ENCODE measurements around the gene C19orf81.

Gene C19orf81

GRCh38 chr19:50678323-50678722, 29.1 kb downstream of the C19orf81 start:
- DNase-seq (ENCODE audit: low read depth in 1 of 2, low spot score in 1 of 2), result no peak

- peak; percentile 24 to 52 for DNase-seq (ENCODE audit: low read depth in 1 of 2, low spot score in 1 of 2)
These were observed 30.2 kb downstream of the C19orf81 start for GRCh38 chr19:50679177-50680125.

- DNase-seq (ENCODE audit: low read depth in 1 of 2, low spot score in 1 of 2), result no peak
These were observed 37.2 kb downstream of the C19orf81 start for GRCh38 chr19:50686310-50687032.

GRCh38 chr19:50688766-50689165, 39.5 kb downstream of the C19orf81 start:
- DNase-seq (ENCODE audit: low read depth in 1 of 2, low spot score in 1 of 2), result no peak

- DNase-seq (ENCODE audit: low read depth in 1 of 2, low spot score in 1 of 2), result no peak
These were observed 41.2 kb downstream of the C19orf81 start for GRCh38 chr19:50690439-50690838.

- no peak for DNase-seq (ENCODE audit: low read depth in 1 of 2, low spot score in 1 of 2)
These were observed 44.1 kb downstream of the C19orf81 start for GRCh38 chr19:50693064-50693975.

- DNase-seq (ENCODE audit: low read depth in 1 of 2, low spot score in 1 of 2), result no peak
These were observed 45.5 kb downstream of the C19orf81 start for GRCh38 chr19:50694815-50695145.

GRCh38 chr19:50695251-50696093, 46.2 kb downstream of the C19orf81 start:
- DNase-seq (ENCODE audit: low read depth in 1 of 2, low spot score in 1 of 2), result no peak

GRCh38 chr19:50696094-50696483, 46.8 kb downstream of the C19orf81 start:
- no peak for DNase-seq (ENCODE audit: low read depth in 1 of 2, low spot score in 1 of 2)

GRCh38 chr19:50697414-50698124, 48.3 kb downstream of the C19orf81 start:
- no peak for DNase-seq (ENCODE audit: low read depth in 1 of 2, low spot score in 1 of 2)

- DNase-seq (ENCODE audit: low read depth in 1 of 2, low spot score in 1 of 2), result no peak
These were observed 52.2 kb downstream of the C19orf81 start for GRCh38 chr19:50701367-50701985.

GRCh38 chr19:50702158-50702870, 53.1 kb downstream of the C19orf81 start:
- DNase-seq (ENCODE audit: low read depth in 1 of 2, low spot score in 1 of 2), result no peak

GRCh38 chr19:50702871-50703829, 53.9 kb downstream of the C19orf81 start:
- DNase-seq (ENCODE audit: low read depth in 1 of 2, low spot score in 1 of 2), result no peak

- no peak for DNase-seq (ENCODE audit: low read depth in 1 of 2, low spot score in 1 of 2)
These were observed 54.9 kb downstream of the C19orf81 start for GRCh38 chr19:50703915-50704796.

GRCh38 chr19:50705422-50706019, 56.3 kb downstream of the C19orf81 start:
- DNase-seq (ENCODE audit: low read depth in 1 of 2, low spot score in 1 of 2), result no peak

- no peak for DNase-seq (ENCODE audit: low read depth in 1 of 2, low spot score in 1 of 2)
These were observed 57.1 kb downstream of the C19orf81 start for GRCh38 chr19:50706387-50706786.
